ENCODE measurements around the gene ABCA8. TPM values are rescaled to one million over a fixed set of nuclear protein-coding genes. Genes with fewer than 3 reads are reported as not detected.
A peak's percentile ranks its signal among the peaks of the same experiment; 100 is the strongest.

The ABCA8 gene
- total RNA-seq, 1 donor from 2014 or later, result 1.5 TPM

GRCh38 chr17:68981288-68981687 is 26.1 kb upstream of the ABCA8 start:
- Mint-ChIP-seq H3K4me3 (ENCODE audit: unreplicated experiment) (no peak overlapping the region), H3K4me1 (ENCODE audit: low read depth) (peaks cover 7% of the 10 kb centered on the region), H3K27ac (ENCODE audit: unreplicated experiment) (no peak overlapping the region), H3K9me3 (ENCODE audit: low read depth) (no peaks in the 10 kb centered on the region), H3K27me3 (ENCODE audit: low read depth) (no peaks in the 10 kb centered on the region), H3K36me3 (ENCODE audit: low read depth) (no peaks in the 10 kb centered on the region)
- no peak for TF ChIP-seq CTCF (IDR thresholded peaks at IDR 0.05)
- no peak for DNase-seq (ENCODE audit: low spot score)

- H3K4me3 Mint-ChIP-seq (ENCODE audit: unreplicated experiment), result no peak overlapping the region
- H3K4me1 Mint-ChIP-seq (ENCODE audit: low read depth), result no peaks in the 10 kb centered on the region
- no peaks in the 10 kb centered on the region for H3K9me3 Mint-ChIP-seq (ENCODE audit: low read depth)
These were observed 18.1 kb upstream of the ABCA8 start for GRCh38 chr17:68973098-68973846.

GRCh38 chr17:68972119-68972704 is 17.0 kb upstream of the ABCA8 start:
- H3K27ac Mint-ChIP-seq (ENCODE audit: unreplicated experiment), result no peak overlapping the region
- H3K36me3 Mint-ChIP-seq (ENCODE audit: low read depth), result no peaks in the 10 kb centered on the region
- no peaks in the 10 kb centered on the region for H3K9me3 Mint-ChIP-seq (ENCODE audit: low read depth)
- no peak overlapping the region for H3K4me3 Mint-ChIP-seq (ENCODE audit: unreplicated experiment)
- no peaks in the 10 kb centered on the region for H3K4me1 Mint-ChIP-seq (ENCODE audit: low read depth)
- no peaks in the 10 kb centered on the region for H3K27me3 Mint-ChIP-seq (ENCODE audit: low read depth)
- peak; percentile 91 for TF ChIP-seq CTCF (IDR thresholded peaks at IDR 0.05)
- no peak for DNase-seq (ENCODE audit: low spot score)

More at GRCh38 chr17:68973098-68973846, 18.1 kb upstream of the ABCA8 start:
- TF ChIP-seq CTCF (IDR thresholded peaks at IDR 0.05), result no peak
- DNase-seq (ENCODE audit: low spot score), result no peak
- no peaks in the 10 kb centered on the region for H3K27me3 Mint-ChIP-seq (ENCODE audit: low read depth)
- H3K36me3 Mint-ChIP-seq (ENCODE audit: low read depth), result no peaks in the 10 kb centered on the region
- H3K27ac Mint-ChIP-seq (ENCODE audit: unreplicated experiment), result no peak overlapping the region

- H3K27ac Mint-ChIP-seq (ENCODE audit: unreplicated experiment), result no peak overlapping the region
- no peaks in the 10 kb centered on the region for H3K9me3 Mint-ChIP-seq (ENCODE audit: low read depth)
- no peak overlapping the region for H3K4me3 Mint-ChIP-seq (ENCODE audit: unreplicated experiment)
- no peaks in the 10 kb centered on the region for H3K36me3 Mint-ChIP-seq (ENCODE audit: low read depth)
- TF ChIP-seq CTCF (IDR thresholded peaks at IDR 0.05), result no peak
- H3K4me1 Mint-ChIP-seq (ENCODE audit: low read depth), result no peaks in the 10 kb centered on the region
- no peaks in the 10 kb centered on the region for H3K27me3 Mint-ChIP-seq (ENCODE audit: low read depth)
- DNase-seq (ENCODE audit: low spot score), result no peak
These were observed 13.9 kb upstream of the ABCA8 start for GRCh38 chr17:68969101-68969500.

GRCh38 chr17:68963958-68964357 is 8.8 kb upstream of the ABCA8 start:
- no peak for TF ChIP-seq CTCF (IDR thresholded peaks at IDR 0.05)
- no peak for DNase-seq (ENCODE audit: low spot score)
- H3K9me3 Mint-ChIP-seq (ENCODE audit: low read depth), result no peaks in the 10 kb centered on the region

More at GRCh38 chr17:68963958-68964357, 8.8 kb upstream of the ABCA8 start:
- Mint-ChIP-seq H3K27ac (ENCODE audit: unreplicated experiment) (no peak overlapping the region), H3K27me3 (ENCODE audit: low read depth) (no peaks in the 10 kb centered on the region), H3K36me3 (ENCODE audit: low read depth) (no peaks in the 10 kb centered on the region), H3K4me1 (ENCODE audit: low read depth) (no peaks in the 10 kb centered on the region), H3K4me3 (ENCODE audit: unreplicated experiment) (no peak overlapping the region)
